ENCODE results near the gene STX1A. TPM values are rescaled to one million over a fixed set of nuclear protein-coding genes. Genes with fewer than 3 reads are reported as not detected.
A peak's percentile ranks its signal among the peaks of the same experiment; 100 is the strongest.

Gene STX1A
- total and polyA plus RNA-seq, 2 of the 13 experiments (the other 11 are each of a cell fraction or from before 2014, with no cell fraction given) = 6.1 to 12.2 TPM

- TF ChIP-seq ZNF18 (CRISPR knock-in tag; IDR thresholded peaks at IDR 0.05; ENCODE audit: insufficient replicate concordance) (peak; percentile 26), ZNF841 (CRISPR knock-in tag; IDR thresholded peaks at IDR 0.05; ENCODE audit: borderline replicate concordance) (0 out of 2 replicates have a peak, but pooled peaks have one; percentile 17)
These were observed 35.4 kb downstream of the STX1A start (continued) for GRCh38 chr7:73683788-73684693.

- intact Hi-C loops (cut with micrococcal nuclease; ENCODE audit: unreplicated experiment) (loop anchor here (2.0 to 5.0 kb wide), 2 partner anchors 16 to 34 kb away; partner anchors contain the start of genes STX1A and VPS37D), in situ Hi-C loops (cut with HindIII; ENCODE audit: extremely low pct_ligation_motif_present, low pct_unique_long_range_greater_than_20kb) (no loop called here)
- Histone ChIP-seq H4K20me1 (ENCODE audit: insufficient read depth, low read length) (no peaks in the 10 kb centered on the region), H3K4me3 (replicated peaks in 1 of 3; ENCODE audit: insufficient read depth in 1 of 3, low read depth in 2 of 3, low read length in 3 of 3) (peak within 1 kb of the TSS; percentile 91 to 94 (median 92)), H3K27me3 (ENCODE audit: control insufficient read depth in 1 of 2, insufficient read depth in 2 of 2, low read length in 2 of 2) (no peaks in the 10 kb centered on the region; a peak in 1 of 5 replicates), H3K27ac (ENCODE audit: extremely low read length, insufficient read depth, low read length) (peak within 1 kb of the TSS; percentile 75), H3K9me3 (ENCODE audit: low read length) (no peaks in the 10 kb centered on the region), H2AFZ (ENCODE audit: low read length) (no peak within 1 kb of the TSS), H3K4me1 (ENCODE audit: insufficient read depth, low read length) (peaks cover 40% of the 10 kb centered on the region), H3K36me3 (replicated peaks in 1 of 2; ENCODE audit: control insufficient read depth in 1 of 2, insufficient read depth in 2 of 2, low read length in 2 of 2) (peaks cover 7 to 22% of the 10 kb centered on the region in 2 experiments), H3K9ac (ENCODE audit: insufficient read depth, low read depth, low read length) (peak within 1 kb of the TSS; percentile 86), H3K79me2 (ENCODE audit: insufficient read depth, low read length) (peaks cover 52% of the 10 kb centered on the region), H3K4me2 (ENCODE audit: low read depth, low read length) (peak within 1 kb of the TSS; percentile 80)
- FAIRE-seq = peak; percentile 68
- CTCF ChIA-PET (ENCODE audit: low intra/inter-chr PET ratio, low total read pairs) = no interaction called here
- POLR2A ChIA-PET = interaction anchor here (1.0 to 1.6 kb wide), 5 partner anchors 14 to 60 kb away, joined by 3 to 9 read pairs (median 4); partner anchors contain the start of gene MLXIPL
- peak; percentile 92 for ATAC-seq
- WGBS (ENCODE audit: low lambda C conversion rate) = 0% methylated on average over 14 of the region's 68 CpGs
- peak; percentile 91 for DNase-seq (ENCODE audit: low spot score)
- no TSS peak for BruUV-seq (replicated peaks)
- peak; percentile 79; the same call in 1 of the 2 replicates for TF ChIP-seq ZNF772 (CRISPR knock-in tag; IDR thresholded peaks at IDR 0.05)
- TF ChIP-seq MYC (CRISPR knock-in tag; IDR thresholded peaks at IDR 0.05; ENCODE audit: borderline replicate concordance) = peak; percentile 83; the same call in 1 of the 2 replicates
- TF ChIP-seq DNMT1 (CRISPR knock-in tag; IDR thresholded peaks at IDR 0.05) = no peak
- no peak for TF ChIP-seq ZFP41 (CRISPR knock-in tag; IDR thresholded peaks at IDR 0.05; ENCODE audit: borderline replicate concordance)
- TF ChIP-seq HNRNPUL1 (IDR thresholded peaks at IDR 0.05; ENCODE audit: low read depth, low read length) = no peak
- peak; percentile 75; the same call in 1 of the 2 replicates for TF ChIP-seq KMT2B (CRISPR knock-in tag; IDR thresholded peaks at IDR 0.05)
- TF ChIP-seq ZNF407 (CRISPR knock-in tag; IDR thresholded peaks at IDR 0.05; ENCODE audit: not compliant biosample characterization) = no peak
These were observed 36.2 kb downstream of the STX1A start, which contains the start of the genes BUD23 and DNAJC30 for GRCh38 chr7:73683056-73683787. BUD23 (plus strand) TSS chr7:73683597; CDS start chr7:73683626, 29 bp downstream. DNAJC30 (minus strand) TSS chr7:73683453; CDS start chr7:73683423, 30 bp downstream.
